Activated B cell treated with CpG ODN at 0.5 μM for 24 hours (primary cell): ENCODE measurements around the gene PAQR9. TPM values are rescaled to one million over a fixed set of nuclear protein-coding genes. Genes with fewer than 3 reads are reported as not detected.

Experiments
- ATAC-seq: fragments of 200-7000 bp; cut with Tn5 transposase; one replicate; pipeline ENCODE4 v1.10.0; 2021; ENCODE audit warnings: low read depth, mild to moderate bottlenecking, moderate library complexity
- CTCF ChIA-PET: fragments of 350-600 bp; sonication (Branson Sonifier 250); formaldehyde crosslinking; loops from one replicate; lab custom pipeline; 2021; ENCODE audit warnings: antibody characterized with exemption; lab: Charles Lee
- POLR2A ChIA-PET: fragments of 350-600 bp; sonication (Branson Sonifier 250); formaldehyde crosslinking; loops from one replicate; lab custom pipeline; 2021; ENCODE audit warnings: antibody characterized with exemption; lab: Charles Lee
- DNase-seq: peaks from one replicate; pipeline ENCODE4 v3.0.0; 2022
- H3K27ac Mint-ChIP-seq: one replicate; pipeline ENCODE4 v1.8.0; 2020; ENCODE audit warnings: mixed read lengths
- H3K27me3 Mint-ChIP-seq: one replicate; pipeline ENCODE4 v1.8.0; 2021; ENCODE audit warnings: mixed read lengths
- H3K36me3 Mint-ChIP-seq: one replicate; pipeline ENCODE4 v1.8.0; 2021; ENCODE audit warnings: low read depth, mixed read lengths
- H3K4me1 Mint-ChIP-seq: one replicate; pipeline ENCODE4 v1.8.0; 2021; ENCODE audit warnings: mixed read lengths
- H3K4me3 Mint-ChIP-seq: one replicate; pipeline ENCODE4 v1.8.0; 2020; ENCODE audit warnings: mild to moderate bottlenecking, mixed read lengths
- H3K9me3 Mint-ChIP-seq: one replicate; pipeline ENCODE4 v1.8.0; 2020; ENCODE audit warnings: mixed read lengths
- CTCF ChIP-seq: fragments of 200-600 bp; IDR thresholded peaks from one replicate; pipeline ENCODE4 v1.8.0; 2022; ENCODE audit warnings: antibody characterized with exemption, mild to moderate bottlenecking
- intact Hi-C: fragments of 100-400 bp; cut with micrococcal nuclease; formaldehyde crosslinking; loops from one replicate; pipeline ENCODE4 v1.15.1; 2024
- total RNA-seq: library from RNA; stranded (reverse); gene quantifications from 2 replicates; pipeline ENCODE4 v1.2.3, GENCODE V29; 2022

The PAQR9 gene
- total RNA-seq, 1 donor from 2014 or later = not detected

DNA sequence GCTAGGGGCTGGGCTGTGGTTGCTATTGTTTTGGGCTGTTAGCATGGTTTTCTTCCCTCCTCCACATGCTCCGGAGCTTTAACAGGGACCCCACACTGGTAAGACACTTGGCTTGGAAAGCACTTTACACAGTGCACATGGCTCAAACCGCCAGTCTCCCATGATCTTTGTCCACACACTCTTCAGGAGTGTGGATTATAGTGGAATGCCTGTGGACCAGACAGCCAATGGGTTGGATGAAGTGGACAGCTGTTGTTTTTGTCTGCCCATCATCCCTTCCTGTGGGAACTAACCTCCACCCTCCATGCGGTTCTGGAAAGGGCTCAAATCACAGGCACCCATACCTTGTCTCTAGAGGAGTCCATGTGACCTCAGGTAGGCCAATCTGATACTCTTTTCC is 10.0 kb downstream of the PAQR9 start:
- CTCF ChIA-PET = no interaction called here
- Mint-ChIP-seq H3K36me3 (no peaks in the 10 kb centered on the region), H3K4me1 (no peaks in the 10 kb centered on the region), H3K4me3 (no peak overlapping the region), H3K27me3 (peaks cover 58% of the 10 kb centered on the region), H3K27ac (no peak overlapping the region), H3K9me3 (no peaks in the 10 kb centered on the region)
- POLR2A ChIA-PET = no interaction called here
- no peak for DNase-seq
- no peak for ATAC-seq
- no peak for TF ChIP-seq CTCF
- intact Hi-C loops = no loop called here

- DNase-seq (no peak), ATAC-seq (no peak)
- Mint-ChIP-seq H3K36me3 (no peaks in the 10 kb centered on the region), H3K9me3 (no peaks in the 10 kb centered on the region), H3K4me1 (no peaks in the 10 kb centered on the region), H3K27ac (no peak overlapping the region), H3K4me3 (no peak overlapping the region), H3K27me3 (peaks cover 59% of the 10 kb centered on the region)
- ChIA-PET POLR2A (no interaction called here), CTCF (no interaction called here)
- no peak for TF ChIP-seq CTCF
- intact Hi-C loops = no loop called here
Observed at GRCh38 chr3:142952272-142953193, 10.9 kb downstream of the PAQR9 start.

- POLR2A ChIA-PET = no interaction called here
- Mint-ChIP-seq H3K36me3 (no peaks in the 10 kb centered on the region), H3K27ac (no peak overlapping the region), H3K9me3 (no peaks in the 10 kb centered on the region), H3K4me3 (no peak overlapping the region), H3K4me1 (no peaks in the 10 kb centered on the region), H3K27me3 (peaks cover 56% of the 10 kb centered on the region)
- intact Hi-C loops = no loop called here
- ATAC-seq (no peak), DNase-seq (no peak)
- TF ChIP-seq CTCF = no peak
- CTCF ChIA-PET = no interaction called here
Observed at GRCh38 chr3:142951794-142952193, 11.7 kb downstream of the PAQR9 start.

GRCh38 chr3:142950972-142951371 is 12.5 kb downstream of the PAQR9 start:
- intact Hi-C loops = no loop called here
- ATAC-seq = no peak
- Mint-ChIP-seq H3K36me3 (no peaks in the 10 kb centered on the region), H3K4me3 (no peak overlapping the region), H3K9me3 (no peaks in the 10 kb centered on the region), H3K27ac (no peak overlapping the region), H3K27me3 (peaks cover 59% of the 10 kb centered on the region), H3K4me1 (no peaks in the 10 kb centered on the region)
- ChIA-PET CTCF (no interaction called here), POLR2A (no interaction called here)
- DNase-seq = no peak
- no peak for TF ChIP-seq CTCF

- no peaks in the 10 kb centered on the region for H3K36me3 Mint-ChIP-seq
- CTCF ChIA-PET = no interaction called here
- intact Hi-C loops = no loop called here
- DNase-seq (no peak), ATAC-seq (no peak)
- POLR2A ChIA-PET = no interaction called here
- peaks cover 2% of the 10 kb centered on the region for H3K4me1 Mint-ChIP-seq
- H3K4me3 Mint-ChIP-seq = no peak overlapping the region
- no peaks in the 10 kb centered on the region for H3K9me3 Mint-ChIP-seq
- no peak overlapping the region for H3K27ac Mint-ChIP-seq
- TF ChIP-seq CTCF = no peak
- peaks cover 47% of the 10 kb centered on the region for H3K27me3 Mint-ChIP-seq
Observed at GRCh38 chr3:142947799-142948575, 15.5 kb downstream of the PAQR9 start.
